SU-DHL-6 (cell line): ENCODE data around the gene YEATS2.

ENCODE experiments used
- H2AFZ ChIP-seq: fragments of 200-600 bp; sonication (generic); 2 replicates; pipeline ENCODE4 v1.6.1; 2014; ENCODE audit warnings: low read depth, mild to moderate bottlenecking, moderate library complexity, mixed read lengths, antibody characterized with exemption, low read length; ENCODE audit not compliant: severe bottlenecking
- H3F3A ChIP-seq: fragments of 200-600 bp; shearing (Covaris generic); 2 replicates; pipeline ENCODE4 v1.6.0; 2016; ENCODE audit warnings: antibody characterized with exemption, mild to moderate bottlenecking; ENCODE audit not compliant: insufficient read depth
- H3K27ac ChIP-seq: fragments of 200-600 bp; sonication (generic); 2 replicates; pipeline ENCODE4 v1.5.1; 2016; ENCODE audit warnings: low read depth, mild to moderate bottlenecking, low read length, moderate library complexity, mixed read lengths
- H3K27me3 ChIP-seq: fragments of 200-600 bp; sonication (generic), shearing (Covaris generic); 2 replicates; pipeline ENCODE4 v1.6.0; 2014; ENCODE audit warnings: mild to moderate bottlenecking, low read length
- H3K36me3 ChIP-seq: fragments of 200-600 bp; sonication (generic); 2 replicates; pipeline ENCODE4 v1.6.1; 2014; ENCODE audit warnings: mild to moderate bottlenecking, low read length, mixed read lengths
- H3K4me2 ChIP-seq: fragments of 300-600, 200-600 bp; shearing (Covaris generic), sonication (generic); 2 replicates; pipeline ENCODE4 v1.6.0; 2014; ENCODE audit warnings: low read length, low read depth, mild to moderate bottlenecking; ENCODE audit not compliant: poor library complexity, severe bottlenecking
- H3K4me3 ChIP-seq: fragments of 200-600 bp; sonication (generic); 2 replicates; pipeline ENCODE4 v1.5.1; 2014; ENCODE audit warnings: antibody characterized with exemption, low read length, mild to moderate bottlenecking, mixed read lengths; ENCODE audit not compliant: insufficient read depth, poor library complexity, severe bottlenecking
- H3K79me2 ChIP-seq: fragments of 200-600 bp; sonication (generic); 2 replicates; pipeline ENCODE4 v1.6.1; 2014; ENCODE audit warnings: mild to moderate bottlenecking, low read length, moderate library complexity; ENCODE audit not compliant: insufficient read depth
- H3K9ac ChIP-seq: fragments of 200-600 bp; sonication (generic); 2 replicates; pipeline ENCODE4 v1.7.0; 2014; ENCODE audit warnings: mild to moderate bottlenecking, low read length
- H3K9me2 ChIP-seq: fragments of 200-600 bp; sonication (generic); replicated peaks from 2 replicates; pipeline ENCODE4 v1.6.1; 2014; ENCODE audit warnings: low read length; ENCODE audit not compliant: insufficient read depth
- H3K9me3 ChIP-seq: fragments of 200-600 bp; sonication (generic); 2 replicates; pipeline ENCODE4 v1.6.1; 2014; ENCODE audit warnings: low read length, mixed read lengths; ENCODE audit not compliant: insufficient read depth
- H4K20me1 ChIP-seq: fragments of 200-600 bp; sonication (generic); 2 replicates; pipeline ENCODE4 v1.6.1; 2014; ENCODE audit warnings: low read depth, mild to moderate bottlenecking, antibody characterized with exemption, low read length, moderate library complexity, mixed read lengths
- EZH2phosphoT487 ChIP-seq: fragments of 200-600 bp; sonication (generic), shearing (Covaris generic); conservative IDR thresholded peaks from 2 replicates; pipeline ENCODE4 v1.6.1; 2018; ENCODE audit warnings: mild to moderate bottlenecking, antibody characterized with exemption, low read length, moderate library complexity, mixed read lengths
- TF ChIP-seq, protein P1 (sequence below): fragments of 200-600 bp; sonication (generic); IDR thresholded peaks from one replicate; pipeline ENCODE4 v1.5.1; 2017; ENCODE audit warnings: antibody characterized with exemption, mild to moderate bottlenecking, low read length, moderate library complexity; ENCODE audit not compliant: insufficient read depth, poor library complexity, severe bottlenecking

The YEATS2 gene

DNA sequence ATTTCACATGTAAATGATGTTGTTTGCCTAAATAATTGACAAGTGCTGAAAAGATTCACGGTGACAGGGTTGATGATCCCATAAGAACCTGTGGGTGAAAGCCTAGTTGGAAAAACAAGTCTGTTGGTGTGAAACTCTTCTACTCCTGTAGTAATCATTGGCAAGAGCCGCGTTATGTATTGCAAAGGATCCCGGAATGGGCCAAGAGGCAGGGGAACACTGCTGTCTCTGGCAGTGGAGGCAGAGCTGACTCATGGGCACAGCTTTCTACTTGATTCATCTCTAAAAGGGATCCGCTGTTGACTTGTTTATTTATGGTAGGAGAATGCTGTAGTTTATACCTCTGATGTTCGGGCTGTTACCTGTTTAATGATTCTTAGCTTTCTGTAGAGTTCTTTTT is 64.7 kb downstream of the YEATS2 start:
- no peak for TF ChIP-seq EZH2phosphoT487
- TF ChIP-seq, protein P1, sequence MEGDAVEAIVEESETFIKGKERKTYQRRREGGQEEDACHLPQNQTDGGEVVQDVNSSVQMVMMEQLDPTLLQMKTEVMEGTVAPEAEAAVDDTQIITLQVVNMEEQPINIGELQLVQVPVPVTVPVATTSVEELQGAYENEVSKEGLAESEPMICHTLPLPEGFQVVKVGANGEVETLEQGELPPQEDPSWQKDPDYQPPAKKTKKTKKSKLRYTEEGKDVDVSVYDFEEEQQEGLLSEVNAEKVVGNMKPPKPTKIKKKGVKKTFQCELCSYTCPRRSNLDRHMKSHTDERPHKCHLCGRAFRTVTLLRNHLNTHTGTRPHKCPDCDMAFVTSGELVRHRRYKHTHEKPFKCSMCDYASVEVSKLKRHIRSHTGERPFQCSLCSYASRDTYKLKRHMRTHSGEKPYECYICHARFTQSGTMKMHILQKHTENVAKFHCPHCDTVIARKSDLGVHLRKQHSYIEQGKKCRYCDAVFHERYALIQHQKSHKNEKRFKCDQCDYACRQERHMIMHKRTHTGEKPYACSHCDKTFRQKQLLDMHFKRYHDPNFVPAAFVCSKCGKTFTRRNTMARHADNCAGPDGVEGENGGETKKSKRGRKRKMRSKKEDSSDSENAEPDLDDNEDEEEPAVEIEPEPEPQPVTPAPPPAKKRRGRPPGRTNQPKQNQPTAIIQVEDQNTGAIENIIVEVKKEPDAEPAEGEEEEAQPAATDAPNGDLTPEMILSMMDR: no peak

DNA sequence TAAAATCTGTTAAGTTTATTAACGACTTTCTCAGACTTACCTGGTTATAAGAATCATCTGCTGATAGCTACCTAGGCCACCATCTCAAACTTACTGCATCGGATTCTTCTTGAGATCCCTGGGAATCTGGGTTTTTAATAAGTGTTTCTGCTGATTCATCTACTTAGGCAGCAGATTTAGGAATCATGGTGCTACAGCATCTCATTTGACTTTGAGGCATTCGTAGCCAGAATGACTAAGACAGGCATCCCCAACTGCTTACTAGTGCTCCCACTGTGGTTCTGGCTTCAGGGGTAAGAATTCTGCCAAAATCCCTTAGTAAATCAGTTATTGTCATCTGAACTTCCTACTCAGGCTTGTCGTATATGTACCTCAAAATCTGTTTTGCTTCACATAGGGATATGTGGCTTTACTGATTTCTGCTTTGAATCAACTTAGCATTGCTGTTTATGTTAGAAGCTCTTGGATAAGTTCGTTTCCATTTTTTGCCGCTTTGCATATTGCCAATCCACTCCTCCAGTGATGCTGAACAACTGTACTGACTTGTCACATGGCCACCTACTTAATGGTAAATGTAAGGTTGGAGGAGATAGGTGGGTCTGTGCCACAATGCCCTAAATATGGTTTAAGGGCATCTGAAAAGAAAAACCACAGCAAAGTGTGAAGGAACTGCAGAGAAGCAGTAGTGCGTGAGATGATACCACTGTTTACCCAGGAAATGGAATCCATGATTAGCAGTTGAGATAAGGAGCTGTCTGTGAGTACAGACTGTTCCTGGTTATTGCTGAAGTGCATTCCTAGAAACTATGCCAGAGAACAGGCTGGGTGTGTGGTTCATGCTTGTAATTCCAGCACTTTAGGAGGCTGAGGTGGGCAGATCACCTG is 67.5 kb downstream of the YEATS2 start:
- no peak overlapping the region for H3K27ac ChIP-seq
- TF ChIP-seq, protein P1: no peak
- TF ChIP-seq EZH2phosphoT487: no peak
- H3K9ac ChIP-seq: no peak overlapping the region
- H3F3A ChIP-seq: peaks cover 19% of the 10 kb centered on the region
- no peak overlapping the region for H3K4me2 ChIP-seq
- H3K4me3 ChIP-seq: no peak overlapping the region
- H2AFZ ChIP-seq: no peak overlapping the region
- H4K20me1 ChIP-seq: no peaks in the 10 kb centered on the region
- H3K79me2 ChIP-seq: no peaks in the 10 kb centered on the region
- H3K9me3 ChIP-seq: no peaks in the 10 kb centered on the region
- peaks cover 29% of the 10 kb centered on the region for H3K36me3 ChIP-seq
- H3K27me3 ChIP-seq: no peaks in the 10 kb centered on the region
- H3K9me2 ChIP-seq: no peaks in the 10 kb centered on the region

More for the DNA sequence above, 64.7 kb downstream of the YEATS2 start:
- no peaks in the 10 kb centered on the region for H3K27me3 ChIP-seq
- no peak overlapping the region for H3K4me3 ChIP-seq
- peaks cover 30% of the 10 kb centered on the region for H3K36me3 ChIP-seq
- no peaks in the 10 kb centered on the region for H3K9me2 ChIP-seq
- H3K4me2 ChIP-seq: no peak overlapping the region
- no peak overlapping the region for H3K27ac ChIP-seq
- H3F3A ChIP-seq: peaks cover 19% of the 10 kb centered on the region
- H3K9me3 ChIP-seq: no peaks in the 10 kb centered on the region
- no peak overlapping the region for H2AFZ ChIP-seq
- no peaks in the 10 kb centered on the region for H4K20me1 ChIP-seq
- no peaks in the 10 kb centered on the region for H3K79me2 ChIP-seq
- no peak overlapping the region for H3K9ac ChIP-seq

DNA sequence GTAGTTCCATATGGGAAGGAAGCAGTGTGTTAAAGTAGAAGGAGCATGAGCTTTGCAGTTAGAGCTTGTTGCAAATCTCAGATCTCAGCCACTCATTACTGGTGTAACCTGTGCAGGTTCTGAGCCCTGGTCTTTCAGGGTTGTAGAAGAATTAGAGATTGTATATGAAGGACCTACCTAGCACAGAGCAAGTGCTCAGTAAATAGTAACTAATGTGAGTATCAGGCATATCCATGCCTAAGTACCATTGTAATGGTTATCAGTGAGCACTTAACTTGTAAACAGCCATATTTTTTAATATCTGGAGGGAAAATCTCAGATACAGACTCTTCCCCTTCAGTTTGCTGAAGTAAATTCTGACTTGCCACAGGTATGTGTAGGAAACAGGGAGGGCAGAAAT is 68.5 kb downstream of the YEATS2 start:
- TF ChIP-seq EZH2phosphoT487: no peak
- TF ChIP-seq, protein P1: no peak
- Histone ChIP-seq H3K36me3 (peaks cover 28% of the 10 kb centered on the region), H3K4me3 (no peak overlapping the region)

More for the DNA sequence above, 68.5 kb downstream of the YEATS2 start:
- no peaks in the 10 kb centered on the region for H4K20me1 ChIP-seq
- no peaks in the 10 kb centered on the region for H3K9me3 ChIP-seq
- no peaks in the 10 kb centered on the region for H3K9me2 ChIP-seq
- H3K79me2 ChIP-seq: no peaks in the 10 kb centered on the region
- no peak overlapping the region for H2AFZ ChIP-seq
- H3K9ac ChIP-seq: no peak overlapping the region
- peaks cover 19% of the 10 kb centered on the region for H3F3A ChIP-seq
- H3K27ac ChIP-seq: no peak overlapping the region
- H3K4me2 ChIP-seq: no peak overlapping the region
- no peaks in the 10 kb centered on the region for H3K27me3 ChIP-seq
